GM12878 (cell line): Measurements from ENCODE around the gene ECI1. TPM values are rescaled to one million over a fixed set of nuclear protein-coding genes. Genes with fewer than 3 reads are reported as not detected.
"Not testable (repeated sequence)": the region's sequence is repeated elsewhere in the genome, so short reads cannot be mapped to it uniquely, and the experiment has no call there.

Experiments used
- ATAC-seq: fragments of 200-7000 bp; cut with Tn5 transposase; 3 replicates; pipeline ENCODE4 v1.9.1; 2020; ENCODE audit warnings: mild to moderate bottlenecking, moderate library complexity
- BruUV-seq: library from RNA; stranded (reverse); fragments of 400-500 nt; replicated peaks from 2 replicates; lab custom pipeline; 2021; lab: Mats Ljungman, UMichigan
- CTCF ChIA-PET: fragments of 300-600 bp; sonication (Branson Sonifier 250); formaldehyde crosslinking; extraction: SDS; loops from one replicate; lab custom pipeline; 2021; ENCODE audit warnings: inconsistent platforms; lab: Yijun Ruan, JAX
- POLR2A ChIA-PET: fragments of 350-600 bp; formaldehyde crosslinking; extraction: SDS; loops from one replicate; lab custom pipeline; 2021; ENCODE audit warnings: inconsistent platforms; lab: Charles Lee
- RAD21 ChIA-PET: fragments of 300-600 bp; sonication (Branson Sonifier 250); formaldehyde crosslinking; loops from one replicate; lab custom pipeline; 2023; ENCODE audit warnings: antibody characterized with exemption; ENCODE audit not compliant: unreplicated experiment; lab: Charles Lee
- SMC1A ChIA-PET: fragments of 300-600 bp; sonication (Branson Sonifier 250); formaldehyde crosslinking; loops from one replicate; lab custom pipeline; 2023; ENCODE audit not compliant: unreplicated experiment, uncharacterized antibody; lab: Charles Lee
- DNase-seq: peaks from one replicate; pipeline ENCODE4 v3.0.0-alpha.2; 2011; ENCODE audit warnings: low read depth, low spot score
- FAIRE-seq: peaks from 3 replicates; lab custom pipeline; 2011; peaks lifted over from hg19 to GRCh38; lab: Jason Lieb, UNC
- H2AFZ ChIP-seq: 2 replicates; pipeline ENCODE4 v1.6.0; 2011; ENCODE audit warnings: low read depth, low read length, control low read depth; ENCODE audit not compliant: control insufficient read depth
- H3K27ac ChIP-seq: 2 replicates; pipeline ENCODE4 v1.5.1; 2011; ENCODE audit warnings: control low read depth; ENCODE audit not compliant: control insufficient read depth, insufficient read depth
- H3K27me3 ChIP-seq, 2 experiments: replicated peaks in 1 of 2; 2 replicates each; pipeline versions ENCODE4 v1.6.0 to v1.6.1; 2011; ENCODE audit warnings: low read length in 1 of 2; ENCODE audit not compliant: control insufficient read depth in 2 of 2, insufficient read depth in 2 of 2
- H3K36me3 ChIP-seq, 2 experiments: 2 replicates each; pipeline ENCODE4 v1.5.1; 2011; ENCODE audit warnings: low read length in 1 of 2; ENCODE audit not compliant: control insufficient read depth in 2 of 2, insufficient read depth in 2 of 2
- H3K4me1 ChIP-seq: 2 replicates; pipeline ENCODE4 v1.6.1; 2011; ENCODE audit warnings: mild to moderate bottlenecking, low read length, moderate library complexity, mixed read lengths; ENCODE audit not compliant: control insufficient read depth, insufficient read depth
- H3K4me2 ChIP-seq: 2 replicates; pipeline ENCODE4 v1.6.0; 2011; ENCODE audit warnings: control low read depth; ENCODE audit not compliant: control insufficient read depth, insufficient read depth
- H3K4me3 ChIP-seq: fragments of 200-600 bp; sonication (generic); 2 replicates; pipeline ENCODE4 v1.5.1; 2016
- H3K79me2 ChIP-seq: 2 replicates; pipeline ENCODE4 v1.6.0; 2011; ENCODE audit warnings: low read length; ENCODE audit not compliant: control insufficient read depth, insufficient read depth
- H3K9ac ChIP-seq: 2 replicates; pipeline ENCODE4 v1.8.0; 2011; ENCODE audit warnings: low read length, control low read depth, mixed read lengths; ENCODE audit not compliant: control insufficient read depth, insufficient read depth
- H3K9me3 ChIP-seq: replicated peaks from 3 replicates; pipeline ENCODE4 v1.5.1; 2011; ENCODE audit warnings: mild to moderate bottlenecking, low read length; ENCODE audit not compliant: control insufficient read depth, insufficient read depth
- H4K20me1 ChIP-seq: 2 replicates; pipeline ENCODE4 v1.6.0; 2011; ENCODE audit not compliant: control insufficient read depth, insufficient read depth
- BACH1 ChIP-seq: fragments of 450-650 bp; IDR thresholded peaks from 2 replicates; pipeline ENCODE4 v1.6.1; 2017; ENCODE audit warnings: mild to moderate bottlenecking, borderline replicate concordance
- CBX3 ChIP-seq: fragments of 200-600 bp; sonication (generic); IDR thresholded peaks from 2 replicates; pipeline ENCODE4 v1.6.1; 2016; ENCODE audit warnings: low read depth, borderline replicate concordance
- CHD2 ChIP-seq: IDR thresholded peaks from 2 replicates; pipeline ENCODE4 v1.6.1; 2011; ENCODE audit warnings: low read depth, low read length, improper control_type of control experiment, borderline replicate concordance
- HCFC1 ChIP-seq: fragments of 150-350 bp; IDR thresholded peaks from 2 replicates; pipeline ENCODE4 v1.6.1; 2014; ENCODE audit warnings: low read length
- SMAD1 ChIP-seq: fragments of 450-650 bp; IDR thresholded peaks from 2 replicates; pipeline ENCODE4 v1.6.1; 2018; ENCODE audit warnings: mild to moderate bottlenecking, low read depth; ENCODE audit not compliant: partially characterized antibody
- TBL1XR1 ChIP-seq: IDR thresholded peaks from 2 replicates; pipeline ENCODE4 v1.6.1; 2012; ENCODE audit warnings: low read depth, low read length, improper control_type of control experiment
- ZNF217 ChIP-seq: fragments of 450-650 bp; IDR thresholded peaks from 2 replicates; pipeline ENCODE4 v1.6.1; 2017; ENCODE audit warnings: antibody characterized with exemption, mild to moderate bottlenecking
- WGBS: methylation state at CpG from one replicate; pipeline ENCODE4 v1.1.6; 2016; ENCODE audit warnings: low lambda C conversion rate; ENCODE audit not compliant: insufficient replicate concordance, insufficient coverage; ENCODE audit errors: missing lambda C conversion rate; 5-methylcytosine and 5-hydroxymethylcytosine counted together
- in situ Hi-C: fragments of 300-500 bp; cut with MboI; formaldehyde crosslinking; loops from 9 replicates; pipeline ENCODE4 v1.14.3; 2018; ENCODE audit warnings: mixed read lengths
- intact Hi-C: fragments of 100-400 bp; cut with micrococcal nuclease; formaldehyde crosslinking; loops from one replicate; pipeline ENCODE4 v1.14.2; 2022; ENCODE audit not compliant: unreplicated experiment
- polyA plus RNA-seq, 11 experiments: library from polyadenylated mRNA; depleted of rRNA in 4 of 11; unstranded in 6 of 11; stranded (reverse) in 5 of 11; fragments of >200 nt; fragmentation: Nextera tagmentation in 4 of 11; fragmentation: Illumina TruSeq in 1 of 11; extraction: Ambion mirVana in 4 of 11; extraction: Trizol in 1 of 11; gene quantifications; 1 replicate in 1 of 11; 2 replicates in 10 of 11; pipeline versions ENCODE4 v1.2.1 to v1.2.3, GENCODE V29; 2011 to 2016; ENCODE audit warnings: inconsistent platforms in 2 of 11, missing spikeins in 2 of 11, low read depth in 1 of 11
- total RNA-seq, 4 experiments: library from RNA; depleted of rRNA in 3 of 4; stranded (reverse); fragments of >200 nt in 3 of 4; fragmentation: Illumina TruSeq in 1 of 4; extraction: Trizol in 1 of 4; gene quantifications; 2 replicates each; pipeline versions ENCODE4 v1.2.1 to v1.2.3, GENCODE V29; 2013 to 2021
- TF ChIP-seq, protein P1 (sequence below): IDR thresholded peaks from 2 replicates; pipeline ENCODE4 v1.6.1; 2012; ENCODE audit warnings: low read length, inconsistent platforms

The ECI1 gene
- total and polyA plus RNA-seq, 10 of the 15 experiments (the other 5 are each of a cell fraction or from before 2014, with no cell fraction given): 2.2 to 82.1 (median 24.8) TPM

DNA sequence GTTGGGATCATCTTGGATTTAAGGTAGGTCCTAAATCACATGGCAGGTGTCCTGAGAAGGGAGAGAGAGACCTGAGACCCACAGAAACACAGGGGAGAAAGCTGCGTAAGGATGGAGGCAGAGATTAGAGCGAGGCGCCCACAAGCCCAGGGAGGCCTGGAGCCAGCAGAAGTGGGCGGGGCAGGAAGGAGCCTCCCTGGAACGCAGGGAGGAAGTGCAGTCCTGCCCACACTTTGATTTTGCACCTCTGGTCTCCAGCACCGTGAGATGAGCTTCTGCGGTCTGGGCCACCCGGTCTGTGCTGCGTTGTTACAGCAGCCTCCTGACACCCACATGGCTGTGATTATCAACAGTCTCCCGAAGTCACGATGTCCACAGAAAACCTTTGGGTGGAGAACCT, 8.8 kb downstream of the ECI1 start:
- BruUV-seq: no TSS peak
- Histone ChIP-seq H3K79me2 (no peaks in the 10 kb centered on the region), H3K4me1 (no peaks in the 10 kb centered on the region), H3K27me3 (no peaks in the 10 kb centered on the region), H2AFZ (no peak overlapping the region), H3K4me3 (no peak overlapping the region), H3K9me3 (no peaks in the 10 kb centered on the region), H4K20me1 (no peaks in the 10 kb centered on the region), H3K27ac (no peak overlapping the region), H3K4me2 (no peak overlapping the region), H3K36me3 (peaks cover 0 to 24% of the 10 kb centered on the region in 2 experiments; a peak in 2 of 4 replicates), H3K9ac (no peak overlapping the region)
- SMC1A ChIA-PET: no interaction called here
- intact Hi-C loops (no loop called here), in situ Hi-C loops (no loop called here)
- no peak for FAIRE-seq
- CTCF ChIA-PET: no interaction called here
- no peak for ATAC-seq
- 95% methylated on average over 11 of the region's 11 CpGs for WGBS
- TF ChIP-seq BACH1: no peak
- no peak for TF ChIP-seq TBL1XR1
- TF ChIP-seq HCFC1: no peak
- TF ChIP-seq ZNF217: no peak
- TF ChIP-seq SMAD1: no peak
- TF ChIP-seq, protein P1, sequence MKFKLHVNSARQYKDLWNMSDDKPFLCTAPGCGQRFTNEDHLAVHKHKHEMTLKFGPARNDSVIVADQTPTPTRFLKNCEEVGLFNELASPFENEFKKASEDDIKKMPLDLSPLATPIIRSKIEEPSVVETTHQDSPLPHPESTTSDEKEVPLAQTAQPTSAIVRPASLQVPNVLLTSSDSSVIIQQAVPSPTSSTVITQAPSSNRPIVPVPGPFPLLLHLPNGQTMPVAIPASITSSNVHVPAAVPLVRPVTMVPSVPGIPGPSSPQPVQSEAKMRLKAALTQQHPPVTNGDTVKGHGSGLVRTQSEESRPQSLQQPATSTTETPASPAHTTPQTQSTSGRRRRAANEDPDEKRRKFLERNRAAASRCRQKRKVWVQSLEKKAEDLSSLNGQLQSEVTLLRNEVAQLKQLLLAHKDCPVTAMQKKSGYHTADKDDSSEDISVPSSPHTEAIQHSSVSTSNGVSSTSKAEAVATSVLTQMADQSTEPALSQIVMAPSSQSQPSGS: no peak
- no peak for TF ChIP-seq CBX3
- TF ChIP-seq CHD2: no peak
- no peak for DNase-seq
- RAD21 ChIA-PET: no interaction called here
- POLR2A ChIA-PET: no interaction called here

DNA sequence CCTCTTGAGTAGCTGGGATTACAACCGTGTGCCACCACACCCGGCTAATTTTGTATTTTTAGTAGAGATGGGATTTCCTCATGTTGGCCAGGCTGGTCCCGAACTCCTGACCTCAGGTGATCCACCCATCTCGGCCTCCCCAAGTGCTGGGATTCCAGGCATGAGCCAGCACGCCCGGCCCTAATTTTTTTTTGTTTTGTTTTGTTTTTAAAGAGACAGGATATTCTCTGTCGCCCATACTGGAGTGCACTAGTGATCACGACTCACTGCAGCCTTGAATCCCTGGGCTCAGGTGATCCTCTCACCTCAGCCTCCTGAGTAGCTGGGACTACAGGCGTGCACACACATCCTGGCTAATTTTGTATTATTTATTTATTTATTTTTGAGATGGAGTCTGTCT, 11.1 kb downstream of the ECI1 start:
- POLR2A ChIA-PET, intact Hi-C loops, H3K4me2 ChIP-seq, H4K20me1 ChIP-seq, H3K27me3 ChIP-seq, H3K4me1 ChIP-seq, BruUV-seq, DNase-seq, H3K9me3 ChIP-seq, CTCF ChIA-PET, H2AFZ ChIP-seq, H3K9ac ChIP-seq, in situ Hi-C loops, ATAC-seq, H3K4me3 ChIP-seq, SMC1A ChIA-PET, RAD21 ChIA-PET, H3K27ac ChIP-seq, FAIRE-seq, H3K79me2 ChIP-seq: not testable (repeated sequence)
- peaks cover 0 to 21% of the 10 kb centered on the region in 2 experiments; a peak in 3 of 4 replicates for H3K36me3 ChIP-seq
- WGBS: 76% methylated on average over 9 of the region's 9 CpGs
